ENCODE measurements around the gene CGA.

DNA sequence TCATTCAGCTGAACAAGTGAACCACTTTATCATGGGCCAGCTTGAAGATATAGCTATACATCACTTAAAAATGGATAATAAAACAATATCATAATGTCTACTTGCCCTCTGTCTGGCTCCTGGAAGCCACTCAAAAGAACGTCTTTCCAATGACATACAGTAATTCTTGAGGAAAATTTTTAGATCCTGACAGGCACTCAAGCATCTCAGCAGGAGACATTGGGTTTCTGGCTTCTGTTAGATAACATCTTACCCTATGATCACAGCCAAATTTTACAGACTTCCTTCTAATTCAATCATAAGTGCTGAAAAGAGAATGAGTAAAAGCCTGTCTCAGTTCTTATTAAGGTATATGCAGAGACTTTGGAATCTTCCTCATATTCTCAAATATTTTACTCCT, 330 bp downstream of the CGA start:
- TF ChIP-seq, protein P1, sequence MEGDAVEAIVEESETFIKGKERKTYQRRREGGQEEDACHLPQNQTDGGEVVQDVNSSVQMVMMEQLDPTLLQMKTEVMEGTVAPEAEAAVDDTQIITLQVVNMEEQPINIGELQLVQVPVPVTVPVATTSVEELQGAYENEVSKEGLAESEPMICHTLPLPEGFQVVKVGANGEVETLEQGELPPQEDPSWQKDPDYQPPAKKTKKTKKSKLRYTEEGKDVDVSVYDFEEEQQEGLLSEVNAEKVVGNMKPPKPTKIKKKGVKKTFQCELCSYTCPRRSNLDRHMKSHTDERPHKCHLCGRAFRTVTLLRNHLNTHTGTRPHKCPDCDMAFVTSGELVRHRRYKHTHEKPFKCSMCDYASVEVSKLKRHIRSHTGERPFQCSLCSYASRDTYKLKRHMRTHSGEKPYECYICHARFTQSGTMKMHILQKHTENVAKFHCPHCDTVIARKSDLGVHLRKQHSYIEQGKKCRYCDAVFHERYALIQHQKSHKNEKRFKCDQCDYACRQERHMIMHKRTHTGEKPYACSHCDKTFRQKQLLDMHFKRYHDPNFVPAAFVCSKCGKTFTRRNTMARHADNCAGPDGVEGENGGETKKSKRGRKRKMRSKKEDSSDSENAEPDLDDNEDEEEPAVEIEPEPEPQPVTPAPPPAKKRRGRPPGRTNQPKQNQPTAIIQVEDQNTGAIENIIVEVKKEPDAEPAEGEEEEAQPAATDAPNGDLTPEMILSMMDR (IDR thresholded peaks at IDR 0.05; ENCODE audit: low read depth, low read length, missing input control) = no peak
- no peak for TF ChIP-seq TAF1 (conservative IDR thresholded peaks at IDR 0.05)
- TF ChIP-seq, protein P2, sequence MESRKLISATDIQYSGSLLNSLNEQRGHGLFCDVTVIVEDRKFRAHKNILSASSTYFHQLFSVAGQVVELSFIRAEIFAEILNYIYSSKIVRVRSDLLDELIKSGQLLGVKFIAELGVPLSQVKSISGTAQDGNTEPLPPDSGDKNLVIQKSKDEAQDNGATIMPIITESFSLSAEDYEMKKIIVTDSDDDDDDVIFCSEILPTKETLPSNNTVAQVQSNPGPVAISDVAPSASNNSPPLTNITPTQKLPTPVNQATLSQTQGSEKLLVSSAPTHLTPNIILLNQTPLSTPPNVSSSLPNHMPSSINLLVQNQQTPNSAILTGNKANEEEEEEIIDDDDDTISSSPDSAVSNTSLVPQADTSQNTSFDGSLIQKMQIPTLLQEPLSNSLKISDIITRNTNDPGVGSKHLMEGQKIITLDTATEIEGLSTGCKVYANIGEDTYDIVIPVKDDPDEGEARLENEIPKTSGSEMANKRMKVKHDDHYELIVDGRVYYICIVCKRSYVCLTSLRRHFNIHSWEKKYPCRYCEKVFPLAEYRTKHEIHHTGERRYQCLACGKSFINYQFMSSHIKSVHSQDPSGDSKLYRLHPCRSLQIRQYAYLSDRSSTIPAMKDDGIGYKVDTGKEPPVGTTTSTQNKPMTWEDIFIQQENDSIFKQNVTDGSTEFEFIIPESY (IDR thresholded peaks at IDR 0.05) = no peak
- no peak for TF ChIP-seq RAD21 (IDR thresholded peaks at IDR 0.05)
- no peak for TF ChIP-seq RXRA (IDR thresholded peaks at IDR 0.05)
- TF ChIP-seq EGR1 (IDR thresholded peaks at IDR 0.05; ENCODE audit: low read depth in 2 of 2) = no peak
- no peak for TF ChIP-seq SP1 (IDR thresholded peaks at IDR 0.05)
- TF ChIP-seq YY1 (IDR thresholded peaks at IDR 0.05) = no peak
- TF ChIP-seq, protein P3, sequence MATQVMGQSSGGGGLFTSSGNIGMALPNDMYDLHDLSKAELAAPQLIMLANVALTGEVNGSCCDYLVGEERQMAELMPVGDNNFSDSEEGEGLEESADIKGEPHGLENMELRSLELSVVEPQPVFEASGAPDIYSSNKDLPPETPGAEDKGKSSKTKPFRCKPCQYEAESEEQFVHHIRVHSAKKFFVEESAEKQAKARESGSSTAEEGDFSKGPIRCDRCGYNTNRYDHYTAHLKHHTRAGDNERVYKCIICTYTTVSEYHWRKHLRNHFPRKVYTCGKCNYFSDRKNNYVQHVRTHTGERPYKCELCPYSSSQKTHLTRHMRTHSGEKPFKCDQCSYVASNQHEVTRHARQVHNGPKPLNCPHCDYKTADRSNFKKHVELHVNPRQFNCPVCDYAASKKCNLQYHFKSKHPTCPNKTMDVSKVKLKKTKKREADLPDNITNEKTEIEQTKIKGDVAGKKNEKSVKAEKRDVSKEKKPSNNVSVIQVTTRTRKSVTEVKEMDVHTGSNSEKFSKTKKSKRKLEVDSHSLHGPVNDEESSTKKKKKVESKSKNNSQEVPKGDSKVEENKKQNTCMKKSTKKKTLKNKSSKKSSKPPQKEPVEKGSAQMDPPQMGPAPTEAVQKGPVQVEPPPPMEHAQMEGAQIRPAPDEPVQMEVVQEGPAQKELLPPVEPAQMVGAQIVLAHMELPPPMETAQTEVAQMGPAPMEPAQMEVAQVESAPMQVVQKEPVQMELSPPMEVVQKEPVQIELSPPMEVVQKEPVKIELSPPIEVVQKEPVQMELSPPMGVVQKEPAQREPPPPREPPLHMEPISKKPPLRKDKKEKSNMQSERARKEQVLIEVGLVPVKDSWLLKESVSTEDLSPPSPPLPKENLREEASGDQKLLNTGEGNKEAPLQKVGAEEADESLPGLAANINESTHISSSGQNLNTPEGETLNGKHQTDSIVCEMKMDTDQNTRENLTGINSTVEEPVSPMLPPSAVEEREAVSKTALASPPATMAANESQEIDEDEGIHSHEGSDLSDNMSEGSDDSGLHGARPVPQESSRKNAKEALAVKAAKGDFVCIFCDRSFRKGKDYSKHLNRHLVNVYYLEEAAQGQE (IDR thresholded peaks at IDR 0.05) = no peak
- no peak for TF ChIP-seq HNF4G (IDR thresholded peaks at IDR 0.05)
- TF ChIP-seq, protein P4, sequence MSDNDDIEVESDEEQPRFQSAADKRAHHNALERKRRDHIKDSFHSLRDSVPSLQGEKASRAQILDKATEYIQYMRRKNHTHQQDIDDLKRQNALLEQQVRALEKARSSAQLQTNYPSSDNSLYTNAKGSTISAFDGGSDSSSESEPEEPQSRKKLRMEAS (IDR thresholded peaks at IDR 0.05) = no peak

All from liver (tissue), 3 donors.